ENCODE data around the gene PPP1R2C.

PPP1R2C gene

GRCh38 chrX:42746606-42747005 is 31.4 kb downstream of the PPP1R2C start:
- no peak for DNase-seq

DNA sequence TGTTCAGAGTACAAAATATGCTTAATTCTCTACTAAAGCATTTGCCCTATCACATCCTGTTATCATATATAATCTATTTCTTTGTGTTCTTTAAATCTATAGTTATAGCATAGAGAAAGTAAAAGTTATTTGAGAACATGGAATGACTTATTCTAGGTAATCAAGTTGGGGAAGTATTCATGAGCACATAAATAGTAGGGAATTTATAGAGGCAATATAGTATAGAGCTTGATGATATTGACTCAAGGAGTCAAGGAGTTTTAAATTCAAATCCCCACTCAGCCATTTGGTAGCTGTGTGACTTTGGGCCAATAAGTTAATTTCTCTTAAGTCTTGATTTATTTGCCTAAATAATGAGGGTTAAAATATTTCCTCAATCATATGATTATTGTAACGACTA is 37.5 kb downstream of the PPP1R2C start:
- no peak for DNase-seq

DNA sequence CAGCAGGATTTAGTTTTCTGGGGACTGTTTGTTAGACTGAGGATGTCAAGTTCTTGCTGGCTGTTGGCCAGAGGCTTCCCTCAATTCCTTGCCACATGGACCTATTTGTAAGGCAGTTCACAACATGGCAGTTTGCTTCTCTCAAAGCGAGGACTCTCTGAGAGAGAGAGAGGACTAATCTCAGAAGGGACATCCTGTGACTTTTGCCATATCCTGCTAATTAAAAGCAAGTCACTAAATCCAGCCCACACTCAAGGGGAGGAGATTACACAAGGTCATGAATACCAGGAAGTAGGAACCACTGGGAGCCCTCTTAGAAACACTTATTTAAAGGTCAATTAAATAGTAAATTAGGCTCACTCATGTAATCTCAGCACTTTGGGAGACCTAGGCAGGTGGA is 38.2 kb downstream of the PPP1R2C start:
- no peak for DNase-seq

DNA sequence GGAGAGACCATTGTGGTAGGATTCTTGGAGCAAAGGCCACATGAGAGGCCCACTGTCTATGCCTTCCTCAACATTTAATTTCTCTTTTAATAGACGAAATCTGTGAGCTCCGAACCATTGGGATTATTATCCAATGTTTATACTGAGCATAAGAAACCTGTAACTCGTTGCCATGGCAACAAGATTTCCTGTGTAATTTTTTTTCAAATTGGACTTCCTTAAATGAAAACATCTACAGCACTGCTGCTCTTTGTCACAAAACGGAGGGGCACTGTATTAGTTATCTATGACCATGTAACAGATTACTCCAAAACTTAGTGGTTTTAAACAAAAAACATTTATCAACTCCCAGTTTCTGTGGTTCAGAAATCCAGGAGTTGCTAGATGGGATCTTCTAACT is 38.7 kb downstream of the PPP1R2C start:
- DNase-seq, result no peak

DNA sequence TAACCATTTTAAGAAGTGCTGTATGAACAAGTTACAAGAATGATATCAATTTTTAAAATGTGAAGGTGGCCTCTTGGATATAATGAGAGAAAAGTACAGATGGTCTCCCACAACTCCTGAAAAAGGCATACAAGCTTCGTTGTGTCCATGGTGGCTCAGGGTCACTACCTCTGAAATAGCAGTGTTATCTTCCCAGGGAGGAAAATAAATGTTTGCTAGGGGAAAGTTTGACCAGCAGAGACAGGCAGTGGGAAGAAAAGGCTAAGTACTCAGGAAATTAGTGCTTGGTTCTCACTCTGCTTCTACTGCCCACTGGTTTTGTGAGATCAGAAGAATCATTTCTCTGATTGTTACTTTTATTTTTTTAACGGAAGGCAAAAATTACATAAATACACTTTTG is 39.4 kb downstream of the PPP1R2C start:
- DNase-seq, result no peak

DNA sequence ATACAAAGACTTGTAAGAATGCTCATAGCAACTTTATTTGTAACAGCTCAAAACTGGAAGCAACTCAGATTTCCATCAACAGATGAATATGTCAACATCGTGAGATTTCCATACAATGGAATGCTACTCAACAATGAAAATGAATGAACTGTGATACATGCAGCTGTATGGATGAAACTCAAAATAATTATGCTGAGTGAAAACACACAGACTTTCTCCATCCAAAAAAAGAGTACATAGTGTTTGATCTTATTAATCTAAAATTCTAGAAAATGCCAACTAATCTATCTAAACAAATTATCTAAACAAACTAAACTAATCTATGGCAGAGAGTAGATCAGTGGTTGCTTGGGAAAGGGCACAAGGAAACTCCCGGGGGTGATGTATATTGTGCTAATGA is 42.7 kb downstream of the PPP1R2C start:
- no peak for DNase-seq

GRCh38 chrX:42732506-42732905 is 45.5 kb downstream of the PPP1R2C start:
- DNase-seq, result no peak

Data from DMS79 treated with DMSO at 0.1 percent for 48 hours (cell line).